Tibial nerve (tissue), 3 donors: Measurements from ENCODE around the gene ROR1.
A peak's percentile ranks its signal among the peaks of the same experiment; 100 is the strongest.

Source experiments
- POLR2A ChIP-seq, 2 donors: fragments of 450-650 bp; IDR thresholded peaks; one replicate each; pipeline ENCODE4 v1.6.1; 2017; ENCODE audit warnings: antibody characterized with exemption in 2 of 2, mild to moderate bottlenecking in 2 of 2, moderate library complexity in 2 of 2
- TF ChIP-seq, protein P1 (sequence below), 5 experiments: fragments of 200-600 bp in 3 of 5; fragments of 450-650 bp in 2 of 5; sonication (generic) in 3 of 5; IDR thresholded peaks; one replicate each; pipeline ENCODE4 v1.5.1; 2016 to 2019; ENCODE audit warnings: antibody characterized with exemption in 5 of 5, mild to moderate bottlenecking in 3 of 5, moderate library complexity in 2 of 5

DNA sequence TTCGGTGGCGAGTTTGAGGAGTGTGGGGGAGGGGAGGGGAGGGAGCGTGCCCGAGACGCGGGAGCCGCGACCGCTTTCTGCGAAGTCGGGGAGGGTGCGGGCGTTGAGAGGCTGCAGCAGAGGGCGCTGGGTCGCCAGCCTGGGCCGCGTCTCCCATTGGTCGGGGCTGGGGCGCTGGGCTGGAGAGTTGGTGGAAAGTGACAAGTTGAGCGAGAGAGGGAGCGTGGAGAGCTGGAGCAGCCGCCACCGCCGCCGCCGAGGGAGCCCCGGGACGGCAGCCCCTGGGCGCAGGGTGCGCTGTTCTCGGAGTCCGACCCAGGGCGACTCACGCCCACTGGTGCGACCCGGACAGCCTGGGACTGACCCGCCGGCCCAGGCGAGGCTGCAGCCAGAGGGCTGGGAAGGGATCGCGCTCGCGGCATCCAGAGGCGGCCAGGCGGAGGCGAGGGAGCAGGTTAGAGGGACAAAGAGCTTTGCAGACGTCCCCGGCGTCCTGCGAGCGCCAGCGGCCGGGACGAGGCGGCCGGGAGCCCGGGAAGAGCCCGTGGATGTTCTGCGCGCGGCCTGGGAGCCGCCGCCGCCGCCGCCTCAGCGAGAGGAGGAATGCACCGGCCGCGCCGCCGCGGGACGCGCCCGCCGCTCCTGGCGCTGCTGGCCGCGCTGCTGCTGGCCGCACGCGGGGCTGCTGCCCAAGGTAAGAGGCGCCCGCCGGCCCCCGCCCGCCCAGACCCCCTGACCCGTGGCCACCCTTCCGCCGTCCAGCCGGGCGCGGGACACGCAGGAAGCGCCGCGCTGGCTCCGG, at the start of gene ROR1:
- peak; percentile 41 to 67 for TF ChIP-seq POLR2A (IDR thresholded peaks at IDR 0.05)
- TF ChIP-seq, protein P1, sequence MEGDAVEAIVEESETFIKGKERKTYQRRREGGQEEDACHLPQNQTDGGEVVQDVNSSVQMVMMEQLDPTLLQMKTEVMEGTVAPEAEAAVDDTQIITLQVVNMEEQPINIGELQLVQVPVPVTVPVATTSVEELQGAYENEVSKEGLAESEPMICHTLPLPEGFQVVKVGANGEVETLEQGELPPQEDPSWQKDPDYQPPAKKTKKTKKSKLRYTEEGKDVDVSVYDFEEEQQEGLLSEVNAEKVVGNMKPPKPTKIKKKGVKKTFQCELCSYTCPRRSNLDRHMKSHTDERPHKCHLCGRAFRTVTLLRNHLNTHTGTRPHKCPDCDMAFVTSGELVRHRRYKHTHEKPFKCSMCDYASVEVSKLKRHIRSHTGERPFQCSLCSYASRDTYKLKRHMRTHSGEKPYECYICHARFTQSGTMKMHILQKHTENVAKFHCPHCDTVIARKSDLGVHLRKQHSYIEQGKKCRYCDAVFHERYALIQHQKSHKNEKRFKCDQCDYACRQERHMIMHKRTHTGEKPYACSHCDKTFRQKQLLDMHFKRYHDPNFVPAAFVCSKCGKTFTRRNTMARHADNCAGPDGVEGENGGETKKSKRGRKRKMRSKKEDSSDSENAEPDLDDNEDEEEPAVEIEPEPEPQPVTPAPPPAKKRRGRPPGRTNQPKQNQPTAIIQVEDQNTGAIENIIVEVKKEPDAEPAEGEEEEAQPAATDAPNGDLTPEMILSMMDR (IDR thresholded peaks at IDR 0.05): peak; percentile 67 to 91 (median 85)
